Prostate gland (tissue), 2 donors: ENCODE results near the gene GPR17. TPM values are rescaled to one million over a fixed set of nuclear protein-coding genes. Genes with fewer than 3 reads are reported as not detected.

Source experiments
- DNase-seq: peaks from one replicate; pipeline ENCODE4 v3.0.0-alpha.2; 2019; ENCODE audit warnings: low spot score
- H3K27ac ChIP-seq, 2 donors: fragments of 200-600 bp; sonication (generic); 2 replicates each; pipeline ENCODE4 v1.5.1; 2017 to 2019
- H3K27me3 ChIP-seq: fragments of 200-600 bp; sonication (generic); replicated peaks from 2 replicates; pipeline ENCODE4 v1.5.1; 2019; ENCODE audit not compliant: insufficient read depth
- H3K36me3 ChIP-seq, 2 donors: fragments of 200-600 bp; sonication (generic); 1 replicate in 1 of 2; 2 replicates in 1 of 2; pipeline versions ENCODE4 v1.5.1 to v1.8.1; 2017 to 2019
- H3K4me1 ChIP-seq: fragments of 200-600 bp; sonication (generic); replicated peaks from 2 replicates; pipeline ENCODE4 v1.5.1; 2019
- H3K4me3 ChIP-seq, 2 donors: fragments of 200-600 bp; sonication (generic); 2 replicates each; pipeline ENCODE4 v1.5.1; 2017 to 2019
- H3K9me3 ChIP-seq: fragments of 200-600 bp; sonication (generic); 2 replicates; pipeline ENCODE4 v1.5.1; 2017
- CTCF ChIP-seq, 4 experiments: fragments of 200-600 bp in 2 of 4; fragments of 450-650 bp in 2 of 4; sonication (generic) in 2 of 4; IDR thresholded peaks; 1 replicate in 3 of 4; 2 replicates in 1 of 4; pipeline ENCODE4 v1.5.1; 2016 to 2019; ENCODE audit warnings: antibody characterized with exemption in 4 of 4, mild to moderate bottlenecking in 2 of 4, moderate library complexity in 2 of 4
- POLR2A ChIP-seq: fragments of 450-650 bp; IDR thresholded peaks from one replicate; pipeline ENCODE4 v1.6.1; 2016; ENCODE audit warnings: antibody characterized with exemption, mild to moderate bottlenecking
- POLR2AphosphoS5 ChIP-seq: sonication (generic); formaldehyde crosslinking; IDR thresholded peaks from one replicate; pipeline ENCODE4 v1.6.1; 2017; ENCODE audit warnings: antibody characterized with exemption
- WGBS: methylation state at CpG from one replicate; pipeline ENCODE4 v1.1.5; 2018; 5-methylcytosine and 5-hydroxymethylcytosine counted together
- intact Hi-C: fragments of 100-400 bp; cut with DNase I; formaldehyde crosslinking; loops from one replicate; pipeline ENCODE4 v1.14.2; 2022
- total RNA-seq, 2 donors: library from RNA; depleted of rRNA; stranded (reverse); fragments of >200 nt; gene quantifications; one replicate each; pipeline ENCODE4 v1.1.0, GENCODE V29; 2016

The GPR17 gene
- total RNA-seq, 2 donors from 2014 or later, result not detected

- TF ChIP-seq CTCF (IDR thresholded peaks at IDR 0.05), result no peak
- TF ChIP-seq POLR2A, result no peak
- TF ChIP-seq POLR2AphosphoS5, result no peak
- Histone ChIP-seq H3K4me3 (no peak overlapping the region), H3K9me3 (no peaks in the 10 kb centered on the region), H3K27me3 (no peaks in the 10 kb centered on the region), H3K36me3 (no peaks in the 10 kb centered on the region), H3K27ac (no peak overlapping the region), H3K4me1 (no peaks in the 10 kb centered on the region)
- WGBS, result 78% methylated on average over 17 of the region's 17 CpGs
- intact Hi-C loops, result no loop called here
- DNase-seq, result no peak
These were observed 3.1 kb upstream of the GPR17 start for GRCh38 chr2:127642706-127643438.

- Histone ChIP-seq H3K36me3 (no peaks in the 10 kb centered on the region), H3K9me3 (no peaks in the 10 kb centered on the region), H3K4me3 (no peak overlapping the region), H3K4me1 (no peaks in the 10 kb centered on the region), H3K27me3 (no peaks in the 10 kb centered on the region), H3K27ac (no peak overlapping the region)
- TF ChIP-seq CTCF (IDR thresholded peaks at IDR 0.05) (no peak), POLR2AphosphoS5 (no peak), POLR2A (no peak)
- 87% methylated on average over 15 of the region's 15 CpGs for WGBS
- intact Hi-C loops, result no loop called here
- DNase-seq, result no peak
These were observed 2.4 kb upstream of the GPR17 start for GRCh38 chr2:127643439-127644065.

- Histone ChIP-seq H3K27ac (no peak overlapping the region), H3K9me3 (no peaks in the 10 kb centered on the region), H3K36me3 (no peaks in the 10 kb centered on the region), H3K27me3 (no peaks in the 10 kb centered on the region), H3K4me3 (no peak overlapping the region), H3K4me1 (peaks cover 2% of the 10 kb centered on the region)
- intact Hi-C loops, result no loop called here
- WGBS, result 88% methylated on average over 19 of the region's 19 CpGs
- TF ChIP-seq POLR2AphosphoS5, result no peak
- no peak for TF ChIP-seq POLR2A
- TF ChIP-seq CTCF (IDR thresholded peaks at IDR 0.05), result no peak
- no peak for DNase-seq
These were observed 1.6 kb upstream of the GPR17 start for GRCh38 chr2:127644066-127645025.

GRCh38 chr2:127645026-127645394, 943 bp upstream of the GPR17 start:
- TF ChIP-seq CTCF (IDR thresholded peaks at IDR 0.05), result no peak
- TF ChIP-seq POLR2AphosphoS5, result no peak
- no peak for TF ChIP-seq POLR2A
- Histone ChIP-seq H3K9me3 (no peaks in the 10 kb centered on the region), H3K27me3 (no peaks in the 10 kb centered on the region), H3K4me3 (no peak overlapping the region), H3K27ac (no peak overlapping the region), H3K4me1 (peaks cover 2% of the 10 kb centered on the region), H3K36me3 (no peaks in the 10 kb centered on the region)
- DNase-seq, result no peak
- intact Hi-C loops, result no loop called here
- 71% methylated on average over 1 of the region's 1 CpG for WGBS
